Adrenal gland (tissue), 12 donors: Measurements from ENCODE around the gene TIMM29. TPM values are rescaled to one million over a fixed set of nuclear protein-coding genes. Genes with fewer than 3 reads are reported as not detected.

Experiments
- DNase-seq, 7 donors: peaks; one replicate each; pipeline ENCODE4 v3.0.0-alpha.2; 2019 to 2020
- H3K27ac ChIP-seq, 5 donors: fragments of 200-600 bp; sonication (generic) in 4 of 5; 1 replicate in 3 of 5; 2 replicates in 2 of 5; pipeline versions ENCODE4 v1.5.1 to v1.8.0; 2016 to 2020; ENCODE audit warnings: mild to moderate bottlenecking in 1 of 5
- H3K27me3 ChIP-seq: fragments of 200-600 bp; 2 replicates; pipeline ENCODE4 v1.8.0; 2021
- H3K36me3 ChIP-seq, 2 donors: fragments of 200-600 bp; replicated peaks in 1 of 2; 1 replicate in 1 of 2; 2 replicates in 1 of 2; pipeline versions ENCODE4 v1.5.1 to v1.8.0; 2018 to 2022
- H3K4me1 ChIP-seq, 2 donors: fragments of 200-600 bp; replicated peaks in 1 of 2; 1 replicate in 1 of 2; 2 replicates in 1 of 2; pipeline versions ENCODE4 v1.5.1 to v1.8.0; 2018 to 2021
- H3K4me3 ChIP-seq, 4 donors: fragments of 200-600 bp; sonication (generic) in 3 of 4; one replicate each; pipeline ENCODE4 v1.5.1; 2016 to 2018
- H3K9me3 ChIP-seq, 3 donors: fragments of 200-600 bp; sonication (generic) in 1 of 3; replicated peaks in 1 of 3; 1 replicate in 2 of 3; 2 replicates in 1 of 3; pipeline versions ENCODE4 v1.5.1 to v1.8.0; 2016 to 2021
- CTCF ChIP-seq, 6 experiments: fragments of 450-650 bp in 4 of 6; fragments of 200-600 bp in 2 of 6; sonication (generic) in 1 of 6; IDR thresholded peaks; 1 replicate in 5 of 6; 2 replicates in 1 of 6; pipeline versions ENCODE4 v1.5.1 to v1.8.0; 2016 to 2021; ENCODE audit warnings: antibody characterized with exemption in 6 of 6, mild to moderate bottlenecking in 2 of 6, moderate library complexity in 1 of 6
- POLR2A ChIP-seq, 2 donors: fragments of 450-650 bp; IDR thresholded peaks; one replicate each; pipeline ENCODE4 v1.6.1; 2017; ENCODE audit warnings: antibody characterized with exemption in 2 of 2, mild to moderate bottlenecking in 2 of 2, moderate library complexity in 1 of 2
- WGBS, 4 donors: extraction: QIAGEN DNeasy Blood & Tissue Kit in 2 of 4; methylation state at CpG; one replicate each; pipeline versions ENCODE4 v1.1.5 to v1.1.7; 2013 to 2017; 5-methylcytosine and 5-hydroxymethylcytosine counted together
- intact Hi-C, 2 donors: fragments of 100-400 bp; cut with DNase I; formaldehyde crosslinking; loops; one replicate each; pipeline versions ENCODE4 v1.14.1 to v1.15.0; 2022 to 2023
- polyA plus RNA-seq, 3 donors: library from polyadenylated mRNA; stranded (reverse); fragments of 200-250 nt in 2 of 3; fragments of 350-450 nt in 1 of 3; fragmentation: Illumina TruSeq in 1 of 3; extraction: RNeasy Lipid Tissue Mini Kit (QIAGEN cat#74804) in 1 of 3; gene quantifications; one replicate each; pipeline ENCODE4 v1.2.3, GENCODE V29; 2013 to 2014
- total RNA-seq, 9 donors: library from RNA; depleted of rRNA in 4 of 9; stranded (reverse); fragments of >200 nt in 4 of 9; fragments of 120-200 nt in 1 of 9; fragmentation: NEBNext Ultra II Directional in 1 of 9; extraction: Animal tissue kit (Norgen Biotek cat#: 25700) in 1 of 9; gene quantifications; one replicate each; pipeline versions ENCODE4 v1.1.0 to v1.2.4, GENCODE V29; 2013 to 2023
- donor health status: healthy with polysubstance abuse.
- donor health status: Bipolar disorder and iron deficiency.
- donor health status: DM: yes; HTN: yes; CAD: no.
- donor health status: DM: no; HTN: no; CAD: no.
- donor health status: DM: no; HTN: no; CAD: no.
- donor health status: DM: yes; HTN: yes; CAD: no.

The TIMM29 gene
- total and polyA plus RNA-seq, 12 donors: 10.5 to 39.7 (median 26.2) TPM

DNA sequence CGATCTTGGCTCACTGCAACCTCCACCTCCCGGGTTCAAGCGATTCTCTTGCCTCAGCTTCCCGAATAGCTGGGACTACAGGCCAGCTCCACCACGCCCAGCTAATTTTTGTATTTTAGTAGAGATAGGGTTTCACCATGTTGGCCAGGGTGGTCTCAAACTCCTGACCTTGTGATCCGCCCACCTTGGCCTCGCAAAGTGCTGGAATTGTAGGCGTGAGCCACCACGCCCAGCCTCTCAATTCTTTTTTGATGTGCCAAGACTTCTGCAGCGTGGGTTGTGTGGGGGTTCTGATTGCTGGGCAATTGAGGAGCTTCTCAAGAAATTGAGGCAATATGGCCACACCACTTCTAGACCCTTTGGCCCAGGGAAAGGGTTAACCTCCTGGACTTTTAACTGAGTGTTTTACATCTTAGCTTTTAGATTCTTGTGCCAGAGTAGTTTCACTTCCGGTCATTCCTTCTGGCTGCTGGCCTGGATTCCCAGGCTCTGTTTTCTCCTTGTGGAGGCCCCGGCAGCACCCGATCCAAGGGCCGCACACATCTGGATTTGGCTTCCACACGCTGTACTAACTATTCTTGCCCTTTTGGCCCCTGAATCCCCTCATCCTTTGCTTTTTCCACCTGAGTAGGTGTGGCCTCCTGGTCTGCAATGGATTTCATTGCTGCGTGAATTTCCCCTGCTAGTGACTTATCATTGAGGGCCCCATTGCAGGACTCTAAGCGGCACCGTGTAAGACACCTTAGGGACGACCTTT, 46.9 kb downstream of the TIMM29 start:
- peak in 6 of 7 donors; percentile 33 to 78 (median 54) for DNase-seq
- intact Hi-C loops: no loop called here

DNA sequence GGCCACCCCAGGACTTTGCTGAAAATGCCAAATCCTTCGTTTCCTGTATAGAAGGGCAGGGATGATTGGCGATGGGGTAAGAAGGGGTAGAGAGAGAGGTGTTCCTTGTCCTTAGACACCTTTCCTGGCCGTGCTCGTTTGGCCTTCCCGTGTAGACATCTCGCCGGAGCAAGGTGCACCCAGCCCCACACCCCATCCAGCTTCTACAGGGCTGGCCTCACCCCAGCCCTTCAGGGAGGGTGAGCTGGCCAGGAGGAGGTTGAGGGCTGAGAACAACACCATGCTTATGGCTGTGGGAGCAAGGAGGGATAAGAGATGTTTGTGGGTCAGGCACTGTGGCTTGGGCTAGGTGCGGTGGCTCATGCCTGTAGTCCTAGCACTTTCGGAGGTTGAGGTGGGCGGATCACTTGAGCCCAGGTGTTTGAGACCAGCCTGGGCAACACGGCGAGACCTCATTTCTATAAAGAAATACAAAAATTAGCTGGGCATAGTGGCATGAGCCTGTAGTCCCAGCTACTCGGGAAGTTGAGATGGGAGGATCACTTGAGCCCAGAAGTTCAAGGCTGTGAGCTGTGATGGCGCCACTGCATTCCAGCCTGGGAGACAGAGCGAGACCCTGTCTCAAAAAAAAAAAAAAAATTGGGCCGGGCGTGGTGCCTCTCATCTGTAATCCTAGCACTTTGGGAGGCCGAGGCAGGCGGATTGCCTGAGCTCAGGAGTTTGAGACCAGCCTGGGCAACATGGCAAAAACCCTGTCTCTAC, 47.7 kb downstream of the TIMM29 start:
- TF ChIP-seq POLR2A (IDR thresholded peaks at IDR 0.05): no peak
- TF ChIP-seq CTCF (IDR thresholded peaks at IDR 0.05): no peak
- intact Hi-C loops: no loop called here
- DNase-seq: peak in 1 of 7 donors; percentile 32
- H3K27me3 ChIP-seq: no peaks in the 10 kb centered on the region
- peak overlapping the region in 3 of 5 donors; percentile 28 to 67 (median 30) for H3K27ac ChIP-seq
- H3K4me1 ChIP-seq: peaks cover 19 to 23% of the 10 kb centered on the region in 2 donors
- H3K4me3 ChIP-seq: peak overlapping the region in 1 of 4 donors; percentile 24
- WGBS, 4 donors: 56 to 68% (median 67%) methylated on average over 15 to 19 of the region's 19 CpGs
- no peaks in the 10 kb centered on the region for H3K36me3 ChIP-seq
- no peaks in the 10 kb centered on the region for H3K9me3 ChIP-seq

More for the DNA sequence above, 46.9 kb downstream of the TIMM29 start:
- 59 to 72% (median 62%) methylated on average over 19 of the region's 19 CpGs for WGBS, 4 donors
- no peaks in the 10 kb centered on the region for H3K36me3 ChIP-seq
- H3K4me3 ChIP-seq: no peak overlapping the region
- H3K27me3 ChIP-seq: no peaks in the 10 kb centered on the region
- peaks cover 19 to 23% of the 10 kb centered on the region in 2 donors for H3K4me1 ChIP-seq
- no peaks in the 10 kb centered on the region for H3K9me3 ChIP-seq
- peak overlapping the region in 3 of 5 donors; percentile 28 to 67 (median 30) for H3K27ac ChIP-seq
- no peak for TF ChIP-seq CTCF (IDR thresholded peaks at IDR 0.05)
- no peak for TF ChIP-seq POLR2A (IDR thresholded peaks at IDR 0.05)

DNA sequence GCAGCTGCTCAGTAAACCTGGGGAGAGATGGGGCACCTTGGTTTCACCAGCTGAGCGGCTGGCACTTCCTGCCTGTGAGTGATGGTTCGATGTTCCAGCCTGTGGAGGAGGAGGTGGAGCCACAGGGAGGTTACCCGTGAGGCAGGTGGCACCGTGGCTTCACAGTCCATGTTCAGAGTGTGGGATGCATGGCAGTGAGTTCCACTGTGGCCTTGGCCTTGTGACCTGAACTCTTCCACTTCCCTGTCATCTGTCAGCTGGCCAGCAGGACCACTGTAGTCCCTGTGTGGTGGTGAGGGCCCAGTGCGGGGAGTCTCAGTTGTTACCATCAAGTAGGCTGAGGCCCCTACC, 49.1 kb downstream of the TIMM29 start:
- TF ChIP-seq CTCF (IDR thresholded peaks at IDR 0.05): no peak
- no peak for TF ChIP-seq POLR2A (IDR thresholded peaks at IDR 0.05)
- Histone ChIP-seq H3K4me3 (no peak overlapping the region), H3K36me3 (no peaks in the 10 kb centered on the region), H3K27me3 (no peaks in the 10 kb centered on the region), H3K4me1 (peaks cover 19 to 23% of the 10 kb centered on the region in 2 donors), H3K27ac (no peak overlapping the region), H3K9me3 (no peaks in the 10 kb centered on the region)
- DNase-seq: no peak
- 85 to 100% (median 93%) methylated on average over 1 to 5 of the region's 5 CpGs for WGBS, 4 donors
- intact Hi-C loops: no loop called here

Other genes starting within 250 kb of the TIMM29 start
- 10 to 100 TPM; 16.4 to 82.7 (median 40.3) TPM for gene QTRT1, start 227.4 kb upstream of the TIMM29 start, total RNA-seq
- 100 to 1,000 TPM in 2 of 3 donors, 1 to 10 TPM in 1; 8.1 to 466 (median 422) TPM for gene QTRT1, start 227.4 kb upstream of the TIMM29 start, polyA plus RNA-seq
- gene DNM2, start 210.7 kb upstream of the TIMM29 start, total RNA-seq: 100 to 1,000 TPM in 8 of 9 donors, 10 to 100 TPM in 1; 73.3 to 196 (median 166) TPM
- 100 to 1,000 TPM; 103 to 157 (median 124) TPM for gene DNM2, start 210.7 kb upstream of the TIMM29 start, polyA plus RNA-seq
- 100 to 1,000 TPM in 1 of 9 donors, 10 to 100 TPM in 8; 36.5 to 103 (median 55.7) TPM for gene TMED1, start 92.6 kb upstream of the TIMM29 start, total RNA-seq
- 10 to 100 TPM; 12.5 to 49.6 (median 34.9) TPM for gene TMED1, start 92.6 kb upstream of the TIMM29 start, polyA plus RNA-seq
- 1 to 10 TPM in 7 of 9 donors, under 1 TPM in 2; 0.30 to 5.6 (median 1.9) TPM for gene C19orf38, start 80.4 kb upstream of the TIMM29 start, total RNA-seq
- 1 to 10 TPM; 1.1 to 2.0 (median 1.9) TPM for gene C19orf38, start 80.4 kb upstream of the TIMM29 start, polyA plus RNA-seq
- 10 to 100 TPM in 8 of 9 donors, 1 to 10 TPM in 1; 8.2 to 36.3 (median 22.0) TPM for gene CARM1, start 57.3 kb upstream of the TIMM29 start, total RNA-seq
- 10 to 100 TPM; 13.8 to 38.1 (median 20.4) TPM for gene CARM1, start 57.3 kb upstream of the TIMM29 start, polyA plus RNA-seq
- gene YIPF2, start 172 bp upstream of the TIMM29 start, total RNA-seq: 10 to 100 TPM; 54.5 to 99.1 (median 74.4) TPM
- 10 to 100 TPM; 21.1 to 98.9 (median 40.4) TPM for gene YIPF2, start 172 bp upstream of the TIMM29 start, polyA plus RNA-seq
- gene SMARCA4, start 32.2 kb downstream of the TIMM29 start, total RNA-seq: 100 to 1,000 TPM in 1 of 9 donors, 10 to 100 TPM in 8; 46.3 to 114 (median 59.3) TPM
- gene SMARCA4, start 32.2 kb downstream of the TIMM29 start, polyA plus RNA-seq: 100 to 1,000 TPM in 1 of 3 donors, 10 to 100 TPM in 2; 58.8 to 124 (median 80.0) TPM
- 1,000 to 10,000 TPM in 1 of 9 donors, 100 to 1,000 TPM in 6, 10 to 100 TPM in 2; 87.2 to 2,114 (median 219) TPM for gene LDLR, start 160.7 kb downstream of the TIMM29 start, total RNA-seq
- gene LDLR, start 160.7 kb downstream of the TIMM29 start, polyA plus RNA-seq: 100 to 1,000 TPM in 2 of 3 donors, 10 to 100 TPM in 1; 35.4 to 121 (median 105) TPM
- 10 to 100 TPM in 1 of 9 donors, 1 to 10 TPM in 7, under 1 TPM in 1; 0.60 to 16.5 (median 4.9) TPM for gene SPC24, start 227.0 kb downstream of the TIMM29 start, total RNA-seq
- 1 to 10 TPM in 2 of 3 donors, under 1 TPM in 1; 0.84 to 9.8 (median 1.7) TPM for gene SPC24, start 227.0 kb downstream of the TIMM29 start, polyA plus RNA-seq